ENCODE results near the gene GREM1. TPM values are rescaled to one million over a fixed set of nuclear protein-coding genes. Genes with fewer than 3 reads are reported as not detected.

Gene GREM1
- total and polyA plus RNA-seq, 2 of the 8 experiments (the other 6 are each of a cell fraction or from before 2014, with no cell fraction given): 0.12 to 1.1 TPM

- TF ChIP-seq, protein P1, sequence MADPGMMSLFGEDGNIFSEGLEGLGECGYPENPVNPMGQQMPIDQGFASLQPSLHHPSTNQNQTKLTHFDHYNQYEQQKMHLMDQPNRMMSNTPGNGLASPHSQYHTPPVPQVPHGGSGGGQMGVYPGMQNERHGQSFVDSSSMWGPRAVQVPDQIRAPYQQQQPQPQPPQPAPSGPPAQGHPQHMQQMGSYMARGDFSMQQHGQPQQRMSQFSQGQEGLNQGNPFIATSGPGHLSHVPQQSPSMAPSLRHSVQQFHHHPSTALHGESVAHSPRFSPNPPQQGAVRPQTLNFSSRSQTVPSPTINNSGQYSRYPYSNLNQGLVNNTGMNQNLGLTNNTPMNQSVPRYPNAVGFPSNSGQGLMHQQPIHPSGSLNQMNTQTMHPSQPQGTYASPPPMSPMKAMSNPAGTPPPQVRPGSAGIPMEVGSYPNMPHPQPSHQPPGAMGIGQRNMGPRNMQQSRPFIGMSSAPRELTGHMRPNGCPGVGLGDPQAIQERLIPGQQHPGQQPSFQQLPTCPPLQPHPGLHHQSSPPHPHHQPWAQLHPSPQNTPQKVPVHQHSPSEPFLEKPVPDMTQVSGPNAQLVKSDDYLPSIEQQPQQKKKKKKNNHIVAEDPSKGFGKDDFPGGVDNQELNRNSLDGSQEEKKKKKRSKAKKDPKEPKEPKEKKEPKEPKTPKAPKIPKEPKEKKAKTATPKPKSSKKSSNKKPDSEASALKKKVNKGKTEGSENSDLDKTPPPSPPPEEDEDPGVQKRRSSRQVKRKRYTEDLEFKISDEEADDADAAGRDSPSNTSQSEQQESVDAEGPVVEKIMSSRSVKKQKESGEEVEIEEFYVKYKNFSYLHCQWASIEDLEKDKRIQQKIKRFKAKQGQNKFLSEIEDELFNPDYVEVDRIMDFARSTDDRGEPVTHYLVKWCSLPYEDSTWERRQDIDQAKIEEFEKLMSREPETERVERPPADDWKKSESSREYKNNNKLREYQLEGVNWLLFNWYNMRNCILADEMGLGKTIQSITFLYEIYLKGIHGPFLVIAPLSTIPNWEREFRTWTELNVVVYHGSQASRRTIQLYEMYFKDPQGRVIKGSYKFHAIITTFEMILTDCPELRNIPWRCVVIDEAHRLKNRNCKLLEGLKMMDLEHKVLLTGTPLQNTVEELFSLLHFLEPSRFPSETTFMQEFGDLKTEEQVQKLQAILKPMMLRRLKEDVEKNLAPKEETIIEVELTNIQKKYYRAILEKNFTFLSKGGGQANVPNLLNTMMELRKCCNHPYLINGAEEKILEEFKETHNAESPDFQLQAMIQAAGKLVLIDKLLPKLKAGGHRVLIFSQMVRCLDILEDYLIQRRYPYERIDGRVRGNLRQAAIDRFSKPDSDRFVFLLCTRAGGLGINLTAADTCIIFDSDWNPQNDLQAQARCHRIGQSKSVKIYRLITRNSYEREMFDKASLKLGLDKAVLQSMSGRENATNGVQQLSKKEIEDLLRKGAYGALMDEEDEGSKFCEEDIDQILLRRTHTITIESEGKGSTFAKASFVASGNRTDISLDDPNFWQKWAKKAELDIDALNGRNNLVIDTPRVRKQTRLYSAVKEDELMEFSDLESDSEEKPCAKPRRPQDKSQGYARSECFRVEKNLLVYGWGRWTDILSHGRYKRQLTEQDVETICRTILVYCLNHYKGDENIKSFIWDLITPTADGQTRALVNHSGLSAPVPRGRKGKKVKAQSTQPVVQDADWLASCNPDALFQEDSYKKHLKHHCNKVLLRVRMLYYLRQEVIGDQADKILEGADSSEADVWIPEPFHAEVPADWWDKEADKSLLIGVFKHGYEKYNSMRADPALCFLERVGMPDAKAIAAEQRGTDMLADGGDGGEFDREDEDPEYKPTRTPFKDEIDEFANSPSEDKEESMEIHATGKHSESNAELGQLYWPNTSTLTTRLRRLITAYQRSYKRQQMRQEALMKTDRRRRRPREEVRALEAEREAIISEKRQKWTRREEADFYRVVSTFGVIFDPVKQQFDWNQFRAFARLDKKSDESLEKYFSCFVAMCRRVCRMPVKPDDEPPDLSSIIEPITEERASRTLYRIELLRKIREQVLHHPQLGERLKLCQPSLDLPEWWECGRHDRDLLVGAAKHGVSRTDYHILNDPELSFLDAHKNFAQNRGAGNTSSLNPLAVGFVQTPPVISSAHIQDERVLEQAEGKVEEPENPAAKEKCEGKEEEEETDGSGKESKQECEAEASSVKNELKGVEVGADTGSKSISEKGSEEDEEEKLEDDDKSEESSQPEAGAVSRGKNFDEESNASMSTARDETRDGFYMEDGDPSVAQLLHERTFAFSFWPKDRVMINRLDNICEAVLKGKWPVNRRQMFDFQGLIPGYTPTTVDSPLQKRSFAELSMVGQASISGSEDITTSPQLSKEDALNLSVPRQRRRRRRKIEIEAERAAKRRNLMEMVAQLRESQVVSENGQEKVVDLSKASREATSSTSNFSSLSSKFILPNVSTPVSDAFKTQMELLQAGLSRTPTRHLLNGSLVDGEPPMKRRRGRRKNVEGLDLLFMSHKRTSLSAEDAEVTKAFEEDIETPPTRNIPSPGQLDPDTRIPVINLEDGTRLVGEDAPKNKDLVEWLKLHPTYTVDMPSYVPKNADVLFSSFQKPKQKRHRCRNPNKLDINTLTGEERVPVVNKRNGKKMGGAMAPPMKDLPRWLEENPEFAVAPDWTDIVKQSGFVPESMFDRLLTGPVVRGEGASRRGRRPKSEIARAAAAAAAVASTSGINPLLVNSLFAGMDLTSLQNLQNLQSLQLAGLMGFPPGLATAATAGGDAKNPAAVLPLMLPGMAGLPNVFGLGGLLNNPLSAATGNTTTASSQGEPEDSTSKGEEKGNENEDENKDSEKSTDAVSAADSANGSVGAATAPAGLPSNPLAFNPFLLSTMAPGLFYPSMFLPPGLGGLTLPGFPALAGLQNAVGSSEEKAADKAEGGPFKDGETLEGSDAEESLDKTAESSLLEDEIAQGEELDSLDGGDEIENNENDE (IDR thresholded peaks at IDR 0.05; ENCODE audit: insufficient replicate concordance, low read length): no peak
- TF ChIP-seq TAF7 (optimal IDR thresholded peaks at IDR 0.05; ENCODE audit: borderline replicate concordance, low read depth, low read length): no peak
- no peak for TF ChIP-seq SUZ12 (IDR thresholded peaks at IDR 0.05; ENCODE audit: low read length)
- no peak for TF ChIP-seq USF2 (IDR thresholded peaks at IDR 0.05; ENCODE audit: low read length)
- no peak for TF ChIP-seq YY1 (IDR thresholded peaks at IDR 0.05; ENCODE audit: low read depth, low read length)
- TF ChIP-seq FOSL1 (IDR thresholded peaks at IDR 0.05; ENCODE audit: insufficient read depth, low read depth, low read length): no peak
- TF ChIP-seq JUN (IDR thresholded peaks at IDR 0.05; ENCODE audit: low read depth, low read length): no peak
- no peak for TF ChIP-seq KDM5A (IDR thresholded peaks at IDR 0.05; ENCODE audit: low read length)
Observed at GRCh38 chr15:32743411-32744140, 25.8 kb downstream of the GREM1 start (continued).

Measured in H1 (cell line).